Smooth muscle cell (in vitro differentiated cells): ENCODE results near the gene KCNJ9. TPM values are rescaled to one million over a fixed set of nuclear protein-coding genes. Genes with fewer than 3 reads are reported as not detected.

Experiments used
- DNase-seq: peaks from one replicate; lab custom pipeline; 2025; ENCODE audit not compliant: unreplicated experiment; lab: John Stamatoyannopoulos, UW
- H2AFZ ChIP-seq: fragments of 200-600 bp; sonication (generic); 2 replicates; pipeline ENCODE4 v1.6.0; 2016; ENCODE audit warnings: antibody characterized with exemption, low read depth, mild to moderate bottlenecking
- H3F3A ChIP-seq: fragments of 200-600 bp; sonication (generic); 2 replicates; pipeline ENCODE4 v1.6.0; 2017; ENCODE audit warnings: antibody characterized with exemption, low read depth
- H3K27ac ChIP-seq: fragments of 200-600 bp; sonication (generic); 2 replicates; pipeline ENCODE4 v1.5.1; 2016; ENCODE audit warnings: low read depth, mild to moderate bottlenecking
- H3K27me3 ChIP-seq: fragments of 200-600 bp; sonication (generic); 2 replicates; pipeline ENCODE4 v1.6.1; 2016; ENCODE audit warnings: low read depth, mild to moderate bottlenecking
- H3K36me3 ChIP-seq: fragments of 200-600 bp; sonication (generic); 2 replicates; pipeline ENCODE4 v1.5.1; 2016; ENCODE audit warnings: low read depth
- H3K4me1 ChIP-seq: fragments of 200-600 bp; sonication (generic); 2 replicates; pipeline ENCODE4 v1.5.1; 2016; ENCODE audit warnings: low read depth
- H3K4me2 ChIP-seq: fragments of 200-600 bp; sonication (generic); 2 replicates; pipeline ENCODE4 v1.6.0; 2016; ENCODE audit warnings: mild to moderate bottlenecking
- H3K4me3 ChIP-seq: fragments of 200-600 bp; sonication (generic); 2 replicates; pipeline ENCODE4 v1.5.1; 2016; ENCODE audit warnings: mild to moderate bottlenecking
- H3K79me2 ChIP-seq: fragments of 200-600 bp; sonication (generic); 2 replicates; pipeline ENCODE4 v1.6.0; 2016; ENCODE audit warnings: low read depth, mild to moderate bottlenecking
- H3K9ac ChIP-seq: fragments of 200-600 bp; sonication (generic); 2 replicates; pipeline ENCODE4 v1.6.0; 2016; ENCODE audit warnings: low read depth
- H3K9me3 ChIP-seq: fragments of 200-600 bp; sonication (generic); replicated peaks from 2 replicates; pipeline ENCODE4 v1.5.1; 2016; ENCODE audit warnings: low read depth
- H4K20me1 ChIP-seq: fragments of 200-600 bp; sonication (generic); 2 replicates; pipeline ENCODE4 v1.6.0; 2016; ENCODE audit warnings: low read depth
- WGBS: methylation state at CpG from one replicate; pipeline ENCODE4 v1.1.7; 2016; ENCODE audit warnings: low lambda C conversion rate; 5-methylcytosine and 5-hydroxymethylcytosine counted together
- polyA plus RNA-seq: library from polyadenylated mRNA; unstranded; fragments of >200 nt; fragmentation: Nextera tagmentation; extraction: Ambion mirVana; gene quantifications from 2 replicates; pipeline ENCODE4 v1.2.1, GENCODE V29; 2016
- total RNA-seq: library from RNA; depleted of rRNA; stranded (reverse); fragments of >200 nt; gene quantifications from 2 replicates; pipeline ENCODE4 v1.2.3, GENCODE V29; 2014
- TF ChIP-seq, protein P1 (sequence below): fragments of 200-600 bp; sonication (generic); IDR thresholded peaks from 2 replicates; pipeline ENCODE4 v1.5.1; 2017; ENCODE audit warnings: borderline replicate concordance, mild to moderate bottlenecking, antibody characterized with exemption; ENCODE audit not compliant: insufficient read depth, poor library complexity, severe bottlenecking

The KCNJ9 gene
- total and polyA plus RNA-seq, 2 experiments from 2014 or later = not detected

- 97% methylated on average over 18 of the region's 30 CpGs for WGBS
- Histone ChIP-seq H3F3A (no peaks in the 10 kb centered on the region), H3K4me2 (no peak overlapping the region), H2AFZ (no peak overlapping the region), H3K9me3 (no peaks in the 10 kb centered on the region), H3K4me1 (no peaks in the 10 kb centered on the region), H4K20me1 (no peaks in the 10 kb centered on the region), H3K9ac (no peak overlapping the region), H3K27me3 (peaks cover 57% of the 10 kb centered on the region), H3K79me2 (no peaks in the 10 kb centered on the region), H3K36me3 (no peaks in the 10 kb centered on the region), H3K27ac (no peak overlapping the region), H3K4me3 (no peak overlapping the region)
- no peak for DNase-seq
- TF ChIP-seq, protein P1, sequence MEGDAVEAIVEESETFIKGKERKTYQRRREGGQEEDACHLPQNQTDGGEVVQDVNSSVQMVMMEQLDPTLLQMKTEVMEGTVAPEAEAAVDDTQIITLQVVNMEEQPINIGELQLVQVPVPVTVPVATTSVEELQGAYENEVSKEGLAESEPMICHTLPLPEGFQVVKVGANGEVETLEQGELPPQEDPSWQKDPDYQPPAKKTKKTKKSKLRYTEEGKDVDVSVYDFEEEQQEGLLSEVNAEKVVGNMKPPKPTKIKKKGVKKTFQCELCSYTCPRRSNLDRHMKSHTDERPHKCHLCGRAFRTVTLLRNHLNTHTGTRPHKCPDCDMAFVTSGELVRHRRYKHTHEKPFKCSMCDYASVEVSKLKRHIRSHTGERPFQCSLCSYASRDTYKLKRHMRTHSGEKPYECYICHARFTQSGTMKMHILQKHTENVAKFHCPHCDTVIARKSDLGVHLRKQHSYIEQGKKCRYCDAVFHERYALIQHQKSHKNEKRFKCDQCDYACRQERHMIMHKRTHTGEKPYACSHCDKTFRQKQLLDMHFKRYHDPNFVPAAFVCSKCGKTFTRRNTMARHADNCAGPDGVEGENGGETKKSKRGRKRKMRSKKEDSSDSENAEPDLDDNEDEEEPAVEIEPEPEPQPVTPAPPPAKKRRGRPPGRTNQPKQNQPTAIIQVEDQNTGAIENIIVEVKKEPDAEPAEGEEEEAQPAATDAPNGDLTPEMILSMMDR = no peak
Measured at GRCh38 chr1:160084771-160085321, 3.5 kb downstream of the KCNJ9 start.

- WGBS = 54% methylated on average over 16 of the region's 19 CpGs
- peak; percentile 23 for DNase-seq
Measured at GRCh38 chr1:160085686-160086455, 4.5 kb downstream of the KCNJ9 start.

DNA sequence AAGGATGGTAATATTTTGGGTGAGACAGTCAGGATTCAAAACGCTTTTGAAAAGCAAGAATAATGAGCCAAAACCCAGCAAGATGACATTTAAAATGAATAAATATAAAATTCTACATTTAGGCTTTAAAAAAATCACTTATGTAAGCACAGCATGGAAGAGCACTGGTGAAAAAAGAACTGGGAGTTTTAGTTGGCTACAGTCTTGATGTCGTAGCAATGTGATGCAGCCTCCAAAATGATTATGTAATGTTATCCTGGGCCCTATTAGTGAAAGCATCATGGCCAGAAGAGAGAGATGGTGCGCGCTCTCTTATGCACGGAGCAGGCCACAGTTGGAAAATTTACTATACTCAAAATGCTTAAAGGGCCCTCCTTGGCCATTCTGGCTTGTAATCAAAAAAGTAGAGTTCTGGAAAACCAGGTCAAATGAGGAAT is 5.1 kb downstream of the KCNJ9 start:
- H3K4me2 ChIP-seq = no peak overlapping the region
- DNase-seq = no peak
- no peaks in the 10 kb centered on the region for H3K9me3 ChIP-seq
- no peaks in the 10 kb centered on the region for H3F3A ChIP-seq
- TF ChIP-seq, protein P1 = no peak
- no peaks in the 10 kb centered on the region for H3K36me3 ChIP-seq
- H3K9ac ChIP-seq = no peak overlapping the region
- H4K20me1 ChIP-seq = no peaks in the 10 kb centered on the region
- H3K4me1 ChIP-seq = no peaks in the 10 kb centered on the region
- H3K4me3 ChIP-seq = no peak overlapping the region
- no peak overlapping the region for H3K27ac ChIP-seq
- H3K79me2 ChIP-seq = no peaks in the 10 kb centered on the region
- peaks cover 40% of the 10 kb centered on the region for H3K27me3 ChIP-seq
- no peak overlapping the region for H2AFZ ChIP-seq
- WGBS = 87% methylated on average over 5 of the region's 5 CpGs

More at GRCh38 chr1:160085686-160086455, 4.5 kb downstream of the KCNJ9 start:
- H3F3A ChIP-seq = no peaks in the 10 kb centered on the region
- no peak overlapping the region for H2AFZ ChIP-seq
- no peaks in the 10 kb centered on the region for H3K9me3 ChIP-seq
- TF ChIP-seq, protein P1 = peak; percentile 82
- H3K4me2 ChIP-seq = no peak overlapping the region
- no peak overlapping the region for H3K9ac ChIP-seq
- no peaks in the 10 kb centered on the region for H4K20me1 ChIP-seq
- H3K27ac ChIP-seq = no peak overlapping the region
- H3K27me3 ChIP-seq = peaks cover 46% of the 10 kb centered on the region
- H3K36me3 ChIP-seq = no peaks in the 10 kb centered on the region
- no peaks in the 10 kb centered on the region for H3K79me2 ChIP-seq
- no peaks in the 10 kb centered on the region for H3K4me1 ChIP-seq
- no peak overlapping the region for H3K4me3 ChIP-seq
